ENCODE results near the gene DBH.

DNA sequence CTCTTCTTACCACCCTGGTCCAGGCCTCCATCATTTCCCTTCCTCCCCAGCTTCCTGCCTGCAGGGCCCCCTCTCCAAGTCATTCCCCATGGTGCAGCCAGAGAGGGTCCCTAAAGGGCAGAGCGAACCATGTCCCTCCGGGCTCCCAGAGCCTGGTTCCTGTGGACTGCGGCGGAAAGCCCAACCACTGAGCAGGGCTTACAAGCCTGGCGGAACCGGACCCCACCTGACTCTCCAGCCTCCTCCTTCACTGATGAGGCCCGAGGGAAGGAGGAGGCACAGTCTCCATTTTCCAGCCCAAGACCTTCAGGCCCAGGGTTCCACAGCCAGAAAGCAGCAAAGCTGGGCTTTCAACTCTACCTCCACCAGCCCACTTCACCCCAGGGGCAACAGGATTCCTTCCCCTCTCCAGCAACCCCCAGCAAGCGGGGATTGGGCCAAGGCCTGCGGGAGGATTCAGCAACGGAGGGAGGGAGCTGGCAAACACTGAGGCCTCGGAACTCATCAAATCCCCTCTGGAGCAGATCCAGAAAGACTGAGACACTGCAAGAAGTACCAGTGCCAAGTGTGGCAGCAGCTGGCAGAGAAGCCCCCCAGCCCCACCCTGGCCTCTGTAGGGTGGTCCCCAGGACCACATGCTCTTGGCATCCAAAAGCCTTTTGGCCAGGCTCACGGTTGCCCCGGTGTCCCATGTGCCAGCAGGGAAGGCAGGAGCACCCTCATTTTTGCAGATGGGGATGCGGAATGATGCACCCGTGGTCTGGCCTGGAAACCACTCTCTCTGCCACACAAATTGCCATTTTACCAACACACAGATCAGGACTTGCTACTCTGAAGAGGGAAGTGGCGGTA is 30.1 kb upstream of the DBH start:
- TF ChIP-seq, protein P1, sequence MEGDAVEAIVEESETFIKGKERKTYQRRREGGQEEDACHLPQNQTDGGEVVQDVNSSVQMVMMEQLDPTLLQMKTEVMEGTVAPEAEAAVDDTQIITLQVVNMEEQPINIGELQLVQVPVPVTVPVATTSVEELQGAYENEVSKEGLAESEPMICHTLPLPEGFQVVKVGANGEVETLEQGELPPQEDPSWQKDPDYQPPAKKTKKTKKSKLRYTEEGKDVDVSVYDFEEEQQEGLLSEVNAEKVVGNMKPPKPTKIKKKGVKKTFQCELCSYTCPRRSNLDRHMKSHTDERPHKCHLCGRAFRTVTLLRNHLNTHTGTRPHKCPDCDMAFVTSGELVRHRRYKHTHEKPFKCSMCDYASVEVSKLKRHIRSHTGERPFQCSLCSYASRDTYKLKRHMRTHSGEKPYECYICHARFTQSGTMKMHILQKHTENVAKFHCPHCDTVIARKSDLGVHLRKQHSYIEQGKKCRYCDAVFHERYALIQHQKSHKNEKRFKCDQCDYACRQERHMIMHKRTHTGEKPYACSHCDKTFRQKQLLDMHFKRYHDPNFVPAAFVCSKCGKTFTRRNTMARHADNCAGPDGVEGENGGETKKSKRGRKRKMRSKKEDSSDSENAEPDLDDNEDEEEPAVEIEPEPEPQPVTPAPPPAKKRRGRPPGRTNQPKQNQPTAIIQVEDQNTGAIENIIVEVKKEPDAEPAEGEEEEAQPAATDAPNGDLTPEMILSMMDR (IDR thresholded peaks at IDR 0.05) = no peak
- TF ChIP-seq POLR2A (IDR thresholded peaks at IDR 0.05) = no peak

Data from sigmoid colon (tissue), 3 donors.